ENCODE data around the gene TOR2A. TPM values are rescaled to one million over a fixed set of nuclear protein-coding genes. Genes with fewer than 3 reads are reported as not detected.
A peak's percentile ranks its signal among the peaks of the same experiment; 100 is the strongest.

Gene TOR2A
- total and polyA plus RNA-seq, 9 of the 15 experiments (the other 6 are each of a cell fraction or from before 2014, with no cell fraction given), result 0.80 to 25.9 (median 11.1) TPM

DNA sequence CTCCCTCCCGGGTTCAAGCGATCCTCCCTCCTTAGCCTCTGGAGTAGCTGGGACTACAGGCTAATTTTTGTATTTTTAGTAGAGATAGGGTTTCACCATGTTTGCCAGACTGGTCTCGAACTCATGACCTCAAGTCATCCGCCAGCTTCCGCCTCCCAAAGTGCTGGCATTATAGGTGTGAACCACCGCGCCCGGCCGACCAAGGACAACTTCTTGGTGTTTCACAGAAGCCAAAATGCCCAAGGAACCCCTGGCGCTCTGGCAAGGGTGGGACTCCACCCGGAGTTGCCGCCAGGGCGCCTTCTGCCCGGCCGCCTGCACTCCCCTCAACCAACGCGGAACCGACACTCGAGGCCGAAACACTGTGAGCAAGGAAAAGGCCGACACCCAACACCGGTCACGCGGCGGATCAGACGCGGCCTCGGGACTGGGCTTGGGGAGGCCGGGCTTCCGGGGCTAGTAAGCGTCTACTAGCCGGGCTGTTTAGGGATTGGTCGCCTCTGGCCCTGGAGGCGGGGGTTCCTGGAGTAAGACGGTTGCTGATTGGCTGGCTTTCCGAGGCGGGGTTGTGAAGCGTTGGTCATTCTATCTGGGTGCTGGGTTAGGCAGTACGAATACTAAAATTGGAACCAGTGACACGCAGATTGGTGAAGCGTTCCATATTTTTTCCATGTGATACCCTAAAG lies 36.0 kb downstream of the TOR2A start (continued):
- TF ChIP-seq, protein P1, sequence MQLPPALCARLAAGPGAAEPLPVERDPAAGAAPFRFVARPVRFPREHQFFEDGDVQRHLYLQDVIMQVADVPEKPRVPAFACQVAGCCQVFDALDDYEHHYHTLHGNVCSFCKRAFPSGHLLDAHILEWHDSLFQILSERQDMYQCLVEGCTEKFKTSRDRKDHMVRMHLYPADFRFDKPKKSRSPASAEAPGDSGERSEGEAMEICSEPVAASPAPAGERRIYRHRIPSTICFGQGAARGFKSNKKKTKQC (CRISPR knock-in tag; IDR thresholded peaks at IDR 0.05), result peak; percentile 92; the same call in 1 of the 2 replicates
- TF ChIP-seq POLR2B (IDR thresholded peaks at IDR 0.05; ENCODE audit: low read depth, partially characterized antibody) (peak; percentile 84), POLR2H (tag; IDR thresholded peaks at IDR 0.05; ENCODE audit: low read depth) (peak; percentile 89), BACH1 (tag; IDR thresholded peaks at IDR 0.05) (0 out of 2 replicates have a peak, but pooled peaks have one; percentile 47), CREM (IDR thresholded peaks at IDR 0.05; ENCODE audit: low read depth) (peak; percentile 73), KLF1 (tag; IDR thresholded peaks at IDR 0.05) (peak; percentile 82), GATA2 (CRISPR knock-in tag; IDR thresholded peaks at IDR 0.05) (no peak), RAD51 (IDR thresholded peaks at IDR 0.05; ENCODE audit: borderline replicate concordance, low read depth) (peak; percentile 68), DPF2 (IDR thresholded peaks at IDR 0.05) (peak; percentile 52; the same call in 1 of the 2 replicates), TOE1 (IDR thresholded peaks at IDR 0.05; ENCODE audit: borderline replicate concordance) (peak; percentile 81), TOE1 (CRISPR knock-in tag; IDR thresholded peaks at IDR 0.05; ENCODE audit: borderline replicate concordance, low read depth) (no peak), RAD21 (CRISPR knock-in tag; conservative IDR thresholded peaks at IDR 0.05 in 1 of 2, IDR thresholded peaks at IDR 0.05 in 1 of 2) (no peak), ZBTB17 (CRISPR knock-in tag; IDR thresholded peaks at IDR 0.05) (peak; percentile 79)
- TF ChIP-seq, protein P2, sequence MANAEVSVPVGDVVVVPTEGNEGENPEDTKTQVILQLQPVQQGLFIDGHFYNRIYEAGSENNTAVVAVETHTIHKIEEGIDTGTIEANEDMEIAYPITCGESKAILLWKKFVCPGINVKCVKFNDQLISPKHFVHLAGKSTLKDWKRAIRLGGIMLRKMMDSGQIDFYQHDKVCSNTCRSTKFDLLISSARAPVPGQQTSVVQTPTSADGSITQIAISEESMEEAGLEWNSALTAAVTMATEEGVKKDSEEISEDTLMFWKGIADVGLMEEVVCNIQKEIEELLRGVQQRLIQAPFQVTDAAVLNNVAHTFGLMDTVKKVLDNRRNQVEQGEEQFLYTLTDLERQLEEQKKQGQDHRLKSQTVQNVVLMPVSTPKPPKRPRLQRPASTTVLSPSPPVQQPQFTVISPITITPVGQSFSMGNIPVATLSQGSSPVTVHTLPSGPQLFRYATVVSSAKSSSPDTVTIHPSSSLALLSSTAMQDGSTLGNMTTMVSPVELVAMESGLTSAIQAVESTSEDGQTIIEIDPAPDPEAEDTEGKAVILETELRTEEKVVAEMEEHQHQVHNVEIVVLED (CRISPR knock-in tag; IDR thresholded peaks at IDR 0.05), result peak; percentile 52; the same call in 1 of the 2 replicates
- TF ChIP-seq, protein P3, sequence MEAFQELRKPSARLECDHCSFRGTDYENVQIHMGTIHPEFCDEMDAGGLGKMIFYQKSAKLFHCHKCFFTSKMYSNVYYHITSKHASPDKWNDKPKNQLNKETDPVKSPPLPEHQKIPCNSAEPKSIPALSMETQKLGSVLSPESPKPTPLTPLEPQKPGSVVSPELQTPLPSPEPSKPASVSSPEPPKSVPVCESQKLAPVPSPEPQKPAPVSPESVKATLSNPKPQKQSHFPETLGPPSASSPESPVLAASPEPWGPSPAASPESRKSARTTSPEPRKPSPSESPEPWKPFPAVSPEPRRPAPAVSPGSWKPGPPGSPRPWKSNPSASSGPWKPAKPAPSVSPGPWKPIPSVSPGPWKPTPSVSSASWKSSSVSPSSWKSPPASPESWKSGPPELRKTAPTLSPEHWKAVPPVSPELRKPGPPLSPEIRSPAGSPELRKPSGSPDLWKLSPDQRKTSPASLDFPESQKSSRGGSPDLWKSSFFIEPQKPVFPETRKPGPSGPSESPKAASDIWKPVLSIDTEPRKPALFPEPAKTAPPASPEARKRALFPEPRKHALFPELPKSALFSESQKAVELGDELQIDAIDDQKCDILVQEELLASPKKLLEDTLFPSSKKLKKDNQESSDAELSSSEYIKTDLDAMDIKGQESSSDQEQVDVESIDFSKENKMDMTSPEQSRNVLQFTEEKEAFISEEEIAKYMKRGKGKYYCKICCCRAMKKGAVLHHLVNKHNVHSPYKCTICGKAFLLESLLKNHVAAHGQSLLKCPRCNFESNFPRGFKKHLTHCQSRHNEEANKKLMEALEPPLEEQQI (IDR thresholded peaks at IDR 0.05), result no peak
